Hindlimb muscle (tissue), 1 donor: ENCODE data around the gene TMEM72. TPM values are rescaled to one million over a fixed set of nuclear protein-coding genes. Genes with fewer than 3 reads are reported as not detected.

ENCODE experiments used
- DNase-seq: peaks from one replicate; pipeline ENCODE4 v3.0.0-alpha.2; 2013
- polyA plus RNA-seq: library from polyadenylated mRNA; unstranded; fragments of 120-200 nt; gene quantifications from one replicate; pipeline ENCODE4 v1.2.1, GENCODE V29; 2013; ENCODE audit not compliant: insufficient read length

The TMEM72 gene
- polyA plus RNA-seq, 1 donor, result not detected

GRCh38 chr10:44921061-44921460, 9.9 kb downstream of the TMEM72 start:
- no peak for DNase-seq

- no peak for DNase-seq
These were observed 10.4 kb downstream of the TMEM72 start for GRCh38 chr10:44921506-44921905.

GRCh38 chr10:44922021-44922420, 10.9 kb downstream of the TMEM72 start:
- DNase-seq, result no peak

- DNase-seq, result no peak
These were observed 11.8 kb downstream of the TMEM72 start for GRCh38 chr10:44922796-44923545.

GRCh38 chr10:44923611-44924010, 12.5 kb downstream of the TMEM72 start:
- DNase-seq, result no peak

GRCh38 chr10:44924261-44925040, 13.3 kb downstream of the TMEM72 start:
- no peak for DNase-seq

GRCh38 chr10:44925224-44925623, 14.1 kb downstream of the TMEM72 start:
- no peak for DNase-seq

- DNase-seq, result no peak
These were observed 14.9 kb downstream of the TMEM72 start for GRCh38 chr10:44925811-44926750.

GRCh38 chr10:44926751-44927351, 15.7 kb downstream of the TMEM72 start:
- DNase-seq, result no peak

GRCh38 chr10:44927352-44927751, 16.2 kb downstream of the TMEM72 start:
- no peak for DNase-seq

- no peak for DNase-seq
These were observed 17.3 kb downstream of the TMEM72 start for GRCh38 chr10:44928462-44928861.

GRCh38 chr10:44929356-44930255, 18.5 kb downstream of the TMEM72 start:
- DNase-seq, result no peak

GRCh38 chr10:44930904-44931620, 19.9 kb downstream of the TMEM72 start:
- no peak for DNase-seq

GRCh38 chr10:44931621-44932516, 20.7 kb downstream of the TMEM72 start:
- no peak for DNase-seq

- DNase-seq, result peak; percentile 74
These were observed 21.6 kb downstream of the TMEM72 start for GRCh38 chr10:44932517-44933450.

- DNase-seq, result no peak
These were observed 22.5 kb downstream of the TMEM72 start for GRCh38 chr10:44933451-44934321.
